BJ (cell line): ENCODE results near the gene RIMKLA. TPM values are rescaled to one million over a fixed set of nuclear protein-coding genes. Genes with fewer than 3 reads are reported as not detected.

Experiments used
- CTCF ChIA-PET: fragments of 350-600 bp; formaldehyde crosslinking; extraction: SDS; loops from one replicate; lab custom pipeline; 2021; ENCODE audit warnings: antibody characterized with exemption, inconsistent platforms; lab: Yijun Ruan, JAX
- POLR2A ChIA-PET: fragments of 300-600 bp; sonication (Branson Sonifier 250); formaldehyde crosslinking; extraction: SDS; loops from one replicate; lab custom pipeline; 2021; ENCODE audit warnings: antibody characterized with exemption; lab: Charles Lee
- DNase-seq: peaks from one replicate; pipeline ENCODE4 v3.0.0-alpha.2; 2011; ENCODE audit warnings: low read depth
- H3K27me3 ChIP-seq: 2 replicates; pipeline ENCODE4 v1.6.0; 2011; ENCODE audit warnings: low read length; ENCODE audit not compliant: control insufficient read depth, insufficient read depth
- H3K36me3 ChIP-seq: 2 replicates; pipeline ENCODE4 v1.5.1; 2011; ENCODE audit warnings: low read length; ENCODE audit not compliant: control insufficient read depth, insufficient read depth
- H3K4me3 ChIP-seq: 2 replicates; pipeline ENCODE4 v1.5.1; 2011; ENCODE audit warnings: low read depth, mild to moderate bottlenecking, control low read depth, low read length
- polyA plus RNA-seq: library from polyadenylated mRNA; depleted of rRNA; stranded (reverse); fragments of >200 nt; gene quantifications from 2 replicates; pipeline ENCODE4 v1.2.3, GENCODE V29; 2011
- TF ChIP-seq, protein P1 (sequence below): IDR thresholded peaks from 2 replicates; pipeline ENCODE4 v1.5.1; 2011; ENCODE audit warnings: low read depth, mild to moderate bottlenecking, control low read depth, inconsistent platforms, low read length, moderate library complexity; ENCODE audit not compliant: insufficient read depth

Gene RIMKLA
- polyA plus RNA-seq, 1 experiment, result 0.02 TPM

DNA sequence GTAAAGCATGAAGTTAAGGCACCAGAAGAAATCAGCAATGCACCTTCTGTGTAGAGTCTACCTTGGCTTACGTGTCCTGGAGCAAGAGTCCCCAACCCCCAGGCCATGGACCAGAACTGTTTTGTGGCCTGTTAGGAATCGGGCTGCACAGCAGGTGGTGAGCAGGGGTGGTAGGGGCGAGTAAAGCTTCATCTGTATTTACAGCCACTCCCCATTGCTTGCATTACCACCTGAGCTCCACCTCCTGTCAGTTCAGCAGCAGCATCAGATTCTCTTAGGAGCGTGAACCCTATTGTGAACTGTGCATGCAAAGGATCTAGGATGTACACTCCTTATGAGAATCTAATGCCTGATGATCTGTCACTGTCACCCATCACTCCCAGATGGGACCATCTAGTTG, 53.7 kb downstream of the RIMKLA start:
- TF ChIP-seq, protein P1, sequence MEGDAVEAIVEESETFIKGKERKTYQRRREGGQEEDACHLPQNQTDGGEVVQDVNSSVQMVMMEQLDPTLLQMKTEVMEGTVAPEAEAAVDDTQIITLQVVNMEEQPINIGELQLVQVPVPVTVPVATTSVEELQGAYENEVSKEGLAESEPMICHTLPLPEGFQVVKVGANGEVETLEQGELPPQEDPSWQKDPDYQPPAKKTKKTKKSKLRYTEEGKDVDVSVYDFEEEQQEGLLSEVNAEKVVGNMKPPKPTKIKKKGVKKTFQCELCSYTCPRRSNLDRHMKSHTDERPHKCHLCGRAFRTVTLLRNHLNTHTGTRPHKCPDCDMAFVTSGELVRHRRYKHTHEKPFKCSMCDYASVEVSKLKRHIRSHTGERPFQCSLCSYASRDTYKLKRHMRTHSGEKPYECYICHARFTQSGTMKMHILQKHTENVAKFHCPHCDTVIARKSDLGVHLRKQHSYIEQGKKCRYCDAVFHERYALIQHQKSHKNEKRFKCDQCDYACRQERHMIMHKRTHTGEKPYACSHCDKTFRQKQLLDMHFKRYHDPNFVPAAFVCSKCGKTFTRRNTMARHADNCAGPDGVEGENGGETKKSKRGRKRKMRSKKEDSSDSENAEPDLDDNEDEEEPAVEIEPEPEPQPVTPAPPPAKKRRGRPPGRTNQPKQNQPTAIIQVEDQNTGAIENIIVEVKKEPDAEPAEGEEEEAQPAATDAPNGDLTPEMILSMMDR, result no peak
- Histone ChIP-seq H3K27me3 (0 out of 2 replicates have a peak, but pooled peaks cover 1% of the 10 kb centered on the region), H3K4me3 (no peak overlapping the region), H3K36me3 (no peaks in the 10 kb centered on the region)
- POLR2A ChIA-PET, result interaction anchor here (0.6 kb wide), 1 partner anchor 526 kb away, joined by 3 read pairs; no protein-coding TSS in a partner anchor
- CTCF ChIA-PET, result interaction anchor here (0.8 to 1.3 kb wide), 2 partner anchors 9 to 261 kb away, joined by 4 read pairs; no protein-coding TSS in a partner anchor
- no peak for DNase-seq

DNA sequence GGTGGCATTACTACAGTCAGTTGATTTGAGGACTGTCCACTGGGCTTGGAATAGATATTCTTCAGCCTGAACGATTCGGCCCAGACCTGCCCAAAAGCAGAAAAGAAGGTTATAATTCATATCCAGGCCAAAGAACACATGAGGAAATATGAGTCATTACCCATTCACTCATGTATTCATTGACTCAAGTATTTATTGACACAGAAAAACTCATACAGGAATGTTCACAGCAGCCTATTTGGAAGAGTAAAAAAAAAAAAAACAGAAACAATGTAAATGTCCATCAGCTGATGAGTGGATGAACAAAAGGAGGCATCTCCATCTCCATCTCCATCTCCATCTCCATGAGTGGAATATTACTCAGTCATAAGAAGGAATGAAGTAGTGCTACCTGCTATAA, 59.3 kb downstream of the RIMKLA start:
- TF ChIP-seq, protein P1, result no peak
- peak; percentile 4 for DNase-seq
- no peaks in the 10 kb centered on the region for H3K36me3 ChIP-seq
- CTCF ChIA-PET, result no interaction called here
- H3K4me3 ChIP-seq, result no peak overlapping the region
- H3K27me3 ChIP-seq, result peaks cover 1% of the 10 kb centered on the region; the same call in 1 of the 2 replicates
- POLR2A ChIA-PET, result no interaction called here

DNA sequence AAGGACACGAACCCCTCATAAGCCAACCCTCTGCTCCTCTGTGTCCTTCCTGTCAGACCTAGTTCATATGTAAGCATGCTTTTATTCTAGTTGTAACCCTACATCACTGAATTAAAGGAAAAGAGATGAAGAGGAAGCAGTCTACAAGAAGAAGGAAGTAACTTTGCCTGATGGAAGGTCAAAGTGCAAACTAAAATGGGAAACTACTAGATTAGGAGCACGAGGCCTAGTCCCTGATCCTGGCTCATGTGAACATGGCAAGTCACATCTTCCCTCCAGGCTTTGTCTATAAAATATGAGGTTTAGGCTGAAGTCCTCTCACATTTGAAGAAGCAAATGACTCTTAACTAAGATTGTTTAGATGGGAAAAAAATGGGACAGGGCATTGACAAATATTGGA, 62.1 kb downstream of the RIMKLA start:
- no peak overlapping the region for H3K4me3 ChIP-seq
- DNase-seq, result no peak
- POLR2A ChIA-PET, result no interaction called here
- CTCF ChIA-PET, result interaction anchor here (1.4 kb wide), 1 partner anchor 9 kb away, joined by 4 read pairs; no protein-coding TSS in a partner anchor
- peaks cover 1% of the 10 kb centered on the region; the same call in 1 of the 2 replicates for H3K27me3 ChIP-seq
- TF ChIP-seq, protein P1, result no peak
- no peaks in the 10 kb centered on the region for H3K36me3 ChIP-seq

DNA sequence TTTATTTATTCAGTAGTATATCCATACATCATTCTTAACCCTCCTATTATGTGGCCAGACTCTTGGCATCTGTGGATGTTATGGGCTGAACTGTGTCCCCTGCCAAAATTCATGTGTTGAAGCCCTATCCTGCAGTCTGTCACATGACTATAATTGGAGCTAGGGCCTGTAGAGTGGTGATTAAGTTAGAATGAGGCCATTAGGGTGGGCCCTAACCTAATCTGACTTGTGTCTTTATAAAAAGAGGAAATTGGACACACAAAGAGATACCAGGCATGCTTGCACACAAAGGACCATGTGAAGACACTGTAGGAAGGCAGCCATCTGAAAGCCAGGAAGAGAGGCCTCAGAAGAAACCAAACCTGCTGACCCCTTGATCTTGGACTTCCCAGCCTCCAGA, 68.7 kb downstream of the RIMKLA start:
- no peaks in the 10 kb centered on the region for H3K36me3 ChIP-seq
- no peak for DNase-seq
- ChIA-PET POLR2A (no interaction called here), CTCF (no interaction called here)
- no peak overlapping the region for H3K4me3 ChIP-seq
- TF ChIP-seq, protein P1, result no peak
- no peaks in the 10 kb centered on the region; the same call in 1 of the 2 replicates for H3K27me3 ChIP-seq

DNA sequence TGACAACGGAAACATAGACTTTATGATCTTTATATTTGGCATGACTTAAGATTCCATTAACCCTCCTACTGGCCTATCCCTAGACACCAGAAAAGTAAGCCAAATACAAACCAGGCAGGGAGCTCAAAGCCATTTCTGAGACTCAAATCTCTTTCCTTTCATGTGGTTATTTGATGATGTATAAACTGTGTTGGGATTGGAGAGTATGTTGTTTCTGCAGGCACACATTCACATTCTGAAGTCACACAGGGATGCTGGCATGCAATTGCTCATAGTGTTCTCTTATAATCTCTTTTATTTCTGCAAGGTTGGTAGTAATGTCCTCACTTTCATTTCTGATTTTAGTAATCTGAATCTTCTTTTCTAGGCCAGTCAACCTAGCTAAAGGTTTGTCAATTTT, 69.5 kb downstream of the RIMKLA start:
- DNase-seq, result no peak
- no peak overlapping the region for H3K4me3 ChIP-seq
- no peaks in the 10 kb centered on the region; the same call in 1 of the 2 replicates for H3K27me3 ChIP-seq
- CTCF ChIA-PET, result no interaction called here
- TF ChIP-seq, protein P1, result no peak
- no peaks in the 10 kb centered on the region for H3K36me3 ChIP-seq
- POLR2A ChIA-PET, result no interaction called here
